GM13976 (cell line): ENCODE results near the gene PRR33.
"Not testable (repeated sequence)": the region's sequence is repeated elsewhere in the genome, so short reads cannot be mapped to it uniquely, and the experiment has no call there.

Experiments
- DNase-seq: peaks from one replicate; pipeline ENCODE4 v3.0.0; 2012; ENCODE audit warnings: low spot score
- CTCF ChIP-seq: IDR thresholded peaks from 2 replicates; pipeline ENCODE4 v1.5.1; 2012; ENCODE audit warnings: borderline replicate concordance, mild to moderate bottlenecking; ENCODE audit not compliant: insufficient read depth; ENCODE audit errors: extremely low read depth, missing control alignments, control extremely low read depth
- in situ Hi-C: fragments of 300-500 bp; cut with MboI; formaldehyde crosslinking; loops from one replicate; pipeline ENCODE4 v1.12.0; 2022; ENCODE audit warnings: low sequenced_read_pairs, mixed read lengths, inconsistent platforms; ENCODE audit not compliant: unreplicated experiment

The PRR33 gene

GRCh38 chr11:1888347-1888753 is 3.3 kb downstream of the PRR33 start:
- no peak for TF ChIP-seq CTCF
- DNase-seq = no peak
- in situ Hi-C loops = no loop called here

- no peak for TF ChIP-seq CTCF
Observed at GRCh38 chr11:1887451-1888346, 4.0 kb downstream of the PRR33 start.

DNA sequence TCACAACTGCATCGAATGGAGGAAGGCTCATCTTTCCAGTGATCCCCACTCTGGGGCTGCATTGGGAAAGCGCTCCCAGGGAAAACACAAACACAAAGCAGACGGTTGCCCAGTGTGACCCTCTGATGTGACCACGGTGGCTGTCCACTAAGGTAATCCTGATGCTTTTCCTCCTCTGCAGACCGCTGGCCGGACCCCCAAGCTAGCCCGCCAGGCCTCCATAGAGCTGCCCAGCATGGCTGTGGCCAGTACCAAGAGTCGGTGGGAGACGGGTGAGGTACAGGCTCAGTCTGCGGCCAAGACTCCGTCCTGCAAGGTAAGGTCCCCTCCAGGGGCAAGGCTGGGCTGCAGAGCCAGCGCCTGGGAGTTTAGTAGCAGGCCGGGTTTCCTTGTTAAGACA is 5.1 kb downstream of the PRR33 start:
- in situ Hi-C loops, DNase-seq: not testable (repeated sequence)

More at GRCh38 chr11:1887451-1888346, 4.0 kb downstream of the PRR33 start:
- in situ Hi-C loops = no loop called here
- no peak for DNase-seq

DNA sequence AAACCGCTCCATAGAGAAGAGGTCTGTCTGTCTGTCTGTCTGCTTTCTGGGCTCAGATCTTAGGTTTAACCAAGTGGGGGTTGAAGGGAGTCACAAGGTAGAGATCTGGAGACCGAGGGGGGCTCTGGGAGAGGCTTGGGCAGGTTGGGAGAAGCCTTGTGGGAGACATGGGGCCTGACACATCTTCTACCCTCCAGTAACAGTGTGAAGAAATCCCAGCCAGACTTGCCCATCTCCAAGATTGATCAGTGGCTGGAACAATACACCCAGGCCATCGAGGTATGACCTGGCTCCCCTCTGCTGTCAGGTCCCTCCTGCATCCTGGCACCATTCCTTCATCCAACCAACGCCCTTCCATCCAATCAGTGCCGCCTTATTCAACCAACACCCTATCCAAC is 7.4 kb downstream of the PRR33 start:
- no peak for DNase-seq
- in situ Hi-C loops = loop anchor here (5.0 kb wide), 1 partner anchor 33 kb away; the partner anchor contains the start of gene TNNT3
- no peak for TF ChIP-seq CTCF

DNA sequence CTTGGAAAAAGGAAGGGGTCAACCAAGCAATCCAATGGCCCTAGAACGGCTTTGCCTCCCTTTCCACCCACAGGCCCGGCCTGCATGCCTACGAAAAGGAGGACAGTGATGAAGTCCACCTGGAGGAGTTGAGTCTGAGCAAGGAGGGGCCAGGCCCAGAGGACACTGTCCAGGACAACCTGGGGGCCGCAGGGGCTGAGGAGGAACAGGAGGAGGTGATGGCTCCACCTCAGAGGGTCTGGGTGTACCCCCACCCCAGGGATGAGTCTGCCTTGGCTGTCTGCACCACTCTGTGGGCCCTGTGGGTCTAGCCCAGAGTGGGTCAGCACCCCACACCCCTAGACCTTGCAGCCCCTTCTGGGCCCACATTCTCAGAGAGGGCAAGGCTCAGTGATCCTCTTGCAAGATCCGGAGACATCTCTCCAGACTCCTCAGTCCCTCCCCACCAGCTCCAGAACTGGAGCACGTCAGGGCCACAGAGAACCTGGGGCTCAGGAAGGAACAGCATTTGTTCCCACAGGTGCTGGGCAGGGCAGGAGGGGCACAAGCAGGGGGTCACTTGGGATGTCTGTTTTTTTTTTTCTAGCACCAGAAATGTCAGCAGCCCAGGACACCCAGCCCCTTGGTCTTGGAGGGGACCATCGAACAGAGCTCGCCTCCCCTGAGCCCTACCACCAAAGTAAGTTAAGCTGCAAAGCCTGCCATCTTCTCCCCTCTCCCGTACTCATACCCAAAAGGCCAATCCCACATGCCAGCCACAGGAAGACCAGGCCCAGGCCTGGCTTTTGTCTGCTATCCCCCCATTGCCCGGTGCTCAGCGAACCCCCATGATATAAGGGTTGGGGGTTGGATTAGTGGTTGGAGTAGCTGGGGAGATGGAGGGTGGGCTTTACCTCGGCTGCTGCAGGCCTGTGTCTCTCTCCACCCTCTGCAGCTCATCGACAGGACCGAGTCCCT is 8.1 kb downstream of the PRR33 start:
- TF ChIP-seq CTCF = no peak
- in situ Hi-C loops = loop anchor here (5.0 kb wide), 1 partner anchor 34 kb away; the partner anchor contains the start of gene TNNT3
- no peak for DNase-seq

GRCh38 chr11:1882265-1883238 is 9.1 kb downstream of the PRR33 start:
- in situ Hi-C loops = loop anchor here (5.0 kb wide), 1 partner anchor 35 kb away; the partner anchor contains the start of gene TNNT3
- TF ChIP-seq CTCF = peak; percentile 95
- peak; percentile 93 for DNase-seq
